OCI-LY7 (cell line): ENCODE results near the gene ABCG8. TPM values are rescaled to one million over a fixed set of nuclear protein-coding genes. Genes with fewer than 3 reads are reported as not detected.

Experiments used
- BruUV-seq: library from RNA; stranded (reverse); fragments of 400-500 nt; replicated peaks from 2 replicates; lab custom pipeline; 2021; lab: Mats Ljungman, UMichigan
- CTCF ChIA-PET: fragments of 300-600 bp; sonication (Branson Sonifier 250); formaldehyde crosslinking; loops from one replicate; lab custom pipeline; 2022; ENCODE audit warnings: antibody characterized with exemption; ENCODE audit not compliant: unreplicated experiment; lab: Charles Lee
- POLR2A ChIA-PET: fragments of 300-600 bp; sonication (Branson Sonifier 250); formaldehyde crosslinking; loops from one replicate; lab custom pipeline; 2022; ENCODE audit warnings: antibody characterized with exemption; lab: Charles Lee
- DNase-seq: peaks from one replicate; pipeline ENCODE4 v3.0.0-alpha.2; 2015; ENCODE audit warnings: low spot score
- H2AFZ ChIP-seq: fragments of 200-600 bp; sonication (generic), shearing (Covaris generic); 2 replicates; pipeline ENCODE4 v1.6.1; 2014; ENCODE audit warnings: mild to moderate bottlenecking, antibody characterized with exemption, low read length, moderate library complexity
- H3K27ac ChIP-seq: fragments of 200-600 bp; sonication (generic); 2 replicates; pipeline ENCODE4 v1.5.1; 2014; ENCODE audit warnings: mixed run types, low read depth, mild to moderate bottlenecking, moderate library complexity, low read length, inconsistent platforms; ENCODE audit not compliant: poor library complexity, severe bottlenecking
- H3K36me3 ChIP-seq: fragments of 200-600 bp; sonication (generic); 2 replicates; pipeline ENCODE4 v1.6.1; 2014; ENCODE audit warnings: mild to moderate bottlenecking, antibody characterized with exemption, low read length, moderate library complexity, mixed read lengths; ENCODE audit not compliant: insufficient read depth
- H3K4me1 ChIP-seq: fragments of 200-600 bp; sonication (generic); 2 replicates; pipeline ENCODE4 v1.5.1; 2014; ENCODE audit warnings: mild to moderate bottlenecking, low read length; ENCODE audit not compliant: insufficient read depth, poor library complexity, severe bottlenecking
- H3K4me2 ChIP-seq: fragments of 200-600 bp; sonication (generic); 2 replicates; pipeline ENCODE4 v1.6.1; 2014; ENCODE audit warnings: mild to moderate bottlenecking, low read length
- H3K4me3 ChIP-seq: fragments of 200-600 bp; sonication (generic); 2 replicates; pipeline ENCODE4 v1.5.1; 2014; ENCODE audit warnings: mild to moderate bottlenecking, low read depth, low read length; ENCODE audit not compliant: poor library complexity, severe bottlenecking
- H3K79me2 ChIP-seq: fragments of 200-600 bp; sonication (generic); 2 replicates; pipeline ENCODE4 v1.6.1; 2016; ENCODE audit warnings: low read depth, mild to moderate bottlenecking, low read length, moderate library complexity, mixed read lengths; ENCODE audit not compliant: insufficient read depth
- H3K9me2 ChIP-seq: fragments of 200-600 bp; sonication (generic); 2 replicates; pipeline ENCODE4 v1.6.1; 2016; ENCODE audit warnings: mild to moderate bottlenecking, low read length, mixed read lengths; ENCODE audit not compliant: insufficient read depth
- H3K9me3 ChIP-seq: fragments of 200-600 bp; sonication (generic); 2 replicates; pipeline ENCODE4 v1.6.1; 2014; ENCODE audit warnings: mild to moderate bottlenecking, mixed run types, low read length, mixed read lengths
- H4K20me1 ChIP-seq: fragments of 200-600 bp; sonication (generic); 2 replicates; pipeline ENCODE4 v1.6.1; 2014; ENCODE audit warnings: mild to moderate bottlenecking, antibody characterized with exemption, low read length, moderate library complexity, mixed read lengths; ENCODE audit not compliant: insufficient read depth
- CTCF ChIP-seq: fragments of 200-600 bp; sonication (generic); conservative IDR thresholded peaks from 2 replicates; pipeline ENCODE4 v1.5.1; 2014; ENCODE audit warnings: mild to moderate bottlenecking, antibody characterized with exemption, low read length, moderate library complexity, mixed read lengths
- EZH2phosphoT487 ChIP-seq: fragments of 200-600 bp; sonication (generic); IDR thresholded peaks from 2 replicates; pipeline ENCODE4 v1.6.1; 2018; ENCODE audit warnings: low read depth, borderline replicate concordance, mild to moderate bottlenecking, mixed run types, antibody characterized with exemption, low read length, moderate library complexity, mixed read lengths
- intact Hi-C: fragments of 100-400 bp; cut with micrococcal nuclease; formaldehyde crosslinking; loops from one replicate; pipeline ENCODE4 v1.10.0; 2022; ENCODE audit not compliant: unreplicated experiment
- total RNA-seq, 2 experiments: library from RNA; depleted of rRNA in 1 of 2; stranded (reverse); fragments of >200 nt in 1 of 2; shearing (Covaris generic) in 1 of 2; gene quantifications; 2 replicates each; pipeline ENCODE4 v1.2.3, GENCODE V29; 2014 to 2022

Gene ABCG8
- total RNA-seq, 2 experiments from 2014 or later: not detected

GRCh38 chr2:43894743-43895142 is 56.0 kb downstream of the ABCG8 start:
- POLR2A ChIA-PET: interaction anchor here (1.3 kb wide), 1 partner anchor 9 kb away, joined by 4 read pairs; no protein-coding TSS in a partner anchor
- intact Hi-C loops: no loop called here
- no TSS peak for BruUV-seq
- H3K9me2 ChIP-seq: no peaks in the 10 kb centered on the region
- H2AFZ ChIP-seq: no peak overlapping the region
- TF ChIP-seq CTCF (no peak), EZH2phosphoT487 (no peak)
- DNase-seq: no peak
- no peak overlapping the region for H3K27ac ChIP-seq
- H3K4me1 ChIP-seq: no peaks in the 10 kb centered on the region
- no peak overlapping the region for H3K4me3 ChIP-seq
- no peaks in the 10 kb centered on the region for H3K9me3 ChIP-seq
- no peak overlapping the region for H3K4me2 ChIP-seq
- no peaks in the 10 kb centered on the region for H4K20me1 ChIP-seq
- peaks cover 99% of the 10 kb centered on the region for H3K36me3 ChIP-seq
- CTCF ChIA-PET: no interaction called here
- H3K79me2 ChIP-seq: no peaks in the 10 kb centered on the region

- H3K36me3 ChIP-seq: peaks cover 99% of the 10 kb centered on the region
- no peaks in the 10 kb centered on the region for H3K9me3 ChIP-seq
- no peak overlapping the region for H3K27ac ChIP-seq
- no peak overlapping the region for H3K4me3 ChIP-seq
- intact Hi-C loops: no loop called here
- no peak for DNase-seq
- no peaks in the 10 kb centered on the region for H3K9me2 ChIP-seq
- no peaks in the 10 kb centered on the region for H3K4me1 ChIP-seq
- no peak overlapping the region for H2AFZ ChIP-seq
- ChIA-PET POLR2A (no interaction called here), CTCF (no interaction called here)
- no peaks in the 10 kb centered on the region for H4K20me1 ChIP-seq
- no TSS peak for BruUV-seq
- H3K79me2 ChIP-seq: no peaks in the 10 kb centered on the region
- H3K4me2 ChIP-seq: no peak overlapping the region
- TF ChIP-seq EZH2phosphoT487: no peak
Measured at GRCh38 chr2:43896906-43897305, 58.1 kb downstream of the ABCG8 start.

GRCh38 chr2:43897492-43897891 is 58.7 kb downstream of the ABCG8 start:
- H3K9me2 ChIP-seq: no peaks in the 10 kb centered on the region
- no TSS peak for BruUV-seq
- H3K4me1 ChIP-seq: no peaks in the 10 kb centered on the region
- H3K27ac ChIP-seq: no peak overlapping the region
- no peak overlapping the region for H3K4me2 ChIP-seq
- H3K36me3 ChIP-seq: peaks cover 99% of the 10 kb centered on the region
- H3K4me3 ChIP-seq: no peak overlapping the region
- H3K9me3 ChIP-seq: no peaks in the 10 kb centered on the region
- ChIA-PET POLR2A (no interaction called here), CTCF (no interaction called here)
- intact Hi-C loops: no loop called here
- no peak for TF ChIP-seq EZH2phosphoT487
- TF ChIP-seq CTCF: no peak
- no peaks in the 10 kb centered on the region for H3K79me2 ChIP-seq
- no peak overlapping the region for H2AFZ ChIP-seq
- no peak for DNase-seq
- no peaks in the 10 kb centered on the region for H4K20me1 ChIP-seq
